IPS-15b (cell line): ENCODE measurements around the gene SPATA2L.
"Not testable (repeated sequence)": the region's sequence is repeated elsewhere in the genome, so short reads cannot be mapped to it uniquely, and the experiment has no call there.

ENCODE experiments used
- H3K27me3 ChIP-seq: one replicate; pipeline ENCODE4 v1.6.1; 2013; ENCODE audit warnings: low read length; ENCODE audit not compliant: control insufficient read depth, insufficient read depth
- H3K36me3 ChIP-seq: one replicate; pipeline ENCODE4 v1.6.1; 2013; ENCODE audit warnings: low read length; ENCODE audit not compliant: control insufficient read depth, insufficient read depth
- H3K4me1 ChIP-seq: one replicate; pipeline ENCODE4 v1.6.1; 2013; ENCODE audit warnings: mild to moderate bottlenecking, low read length; ENCODE audit not compliant: control insufficient read depth, insufficient read depth
- H3K4me3 ChIP-seq: one replicate; pipeline ENCODE4 v1.5.1; 2013; ENCODE audit warnings: low read depth, low read length
- H3K9ac ChIP-seq: one replicate; pipeline ENCODE4 v1.6.1; 2013; ENCODE audit warnings: low read depth, mild to moderate bottlenecking, low read length
- H3K9me3 ChIP-seq: one replicate; pipeline ENCODE4 v1.6.1; 2013; ENCODE audit warnings: mild to moderate bottlenecking, low read length; ENCODE audit not compliant: control insufficient read depth, insufficient read depth

SPATA2L gene

GRCh38 chr16:89671565-89671964, 29.9 kb downstream of the SPATA2L start:
- not testable (repeated sequence) for H3K27me3 ChIP-seq, H3K36me3 ChIP-seq, H3K9me3 ChIP-seq, H3K4me1 ChIP-seq, H3K4me3 ChIP-seq, H3K9ac ChIP-seq

GRCh38 chr16:89670496-89671431, 30.7 kb downstream of the SPATA2L start:
- Histone ChIP-seq H3K27me3 (no peaks in the 10 kb centered on the region), H3K4me3 (no peak overlapping the region), H3K9ac (no peak overlapping the region), H3K9me3 (no peaks in the 10 kb centered on the region), H3K4me1 (no peaks in the 10 kb centered on the region), H3K36me3 (no peaks in the 10 kb centered on the region)

GRCh38 chr16:89669755-89670154, 31.8 kb downstream of the SPATA2L start:
- Histone ChIP-seq H3K9me3 (no peaks in the 10 kb centered on the region), H3K36me3 (no peaks in the 10 kb centered on the region), H3K9ac (no peak overlapping the region), H3K4me1 (no peaks in the 10 kb centered on the region), H3K27me3 (no peaks in the 10 kb centered on the region), H3K4me3 (no peak overlapping the region)

- no peaks in the 10 kb centered on the region for H3K9me3 ChIP-seq
- no peak overlapping the region for H3K9ac ChIP-seq
- H3K4me1 ChIP-seq, result no peaks in the 10 kb centered on the region
- H3K4me3 ChIP-seq, result no peak overlapping the region
- H3K36me3 ChIP-seq, result no peaks in the 10 kb centered on the region
- H3K27me3 ChIP-seq, result no peaks in the 10 kb centered on the region
Measured at GRCh38 chr16:89668790-89669158, 32.7 kb downstream of the SPATA2L start.

- Histone ChIP-seq H3K9ac (no peak overlapping the region), H3K4me3 (no peak overlapping the region), H3K36me3 (no peaks in the 10 kb centered on the region), H3K4me1 (no peaks in the 10 kb centered on the region), H3K9me3 (no peaks in the 10 kb centered on the region), H3K27me3 (no peaks in the 10 kb centered on the region)
Measured at GRCh38 chr16:89667633-89668032, 33.9 kb downstream of the SPATA2L start.

- not testable (repeated sequence) for H3K4me1 ChIP-seq, H3K9ac ChIP-seq
Measured at GRCh38 chr16:89667000-89667399, 34.5 kb downstream of the SPATA2L start.

GRCh38 chr16:89664238-89664637, 37.3 kb downstream of the SPATA2L start:
- H3K4me3 ChIP-seq, H3K36me3 ChIP-seq, H3K9me3 ChIP-seq, H3K4me1 ChIP-seq, H3K27me3 ChIP-seq, H3K9ac ChIP-seq: not testable (repeated sequence)

More at GRCh38 chr16:89667000-89667399, 34.5 kb downstream of the SPATA2L start:
- H3K27me3 ChIP-seq, H3K4me3 ChIP-seq, H3K36me3 ChIP-seq, H3K9me3 ChIP-seq: not testable (repeated sequence)

GRCh38 chr16:89661215-89661614, 40.3 kb downstream of the SPATA2L start:
- Histone ChIP-seq H3K36me3 (peaks cover 4% of the 10 kb centered on the region), H3K27me3 (no peaks in the 10 kb centered on the region), H3K4me1 (no peaks in the 10 kb centered on the region), H3K9me3 (no peaks in the 10 kb centered on the region), H3K4me3 (no peak overlapping the region), H3K9ac (no peak overlapping the region)

- Histone ChIP-seq H3K27me3 (no peaks in the 10 kb centered on the region), H3K4me1 (no peaks in the 10 kb centered on the region), H3K36me3 (peaks cover 4% of the 10 kb centered on the region), H3K9me3 (no peaks in the 10 kb centered on the region), H3K9ac (no peak overlapping the region), H3K4me3 (no peak overlapping the region)
Measured at GRCh38 chr16:89660146-89660545, 41.4 kb downstream of the SPATA2L start.

GRCh38 chr16:89658221-89658879, 43.2 kb downstream of the SPATA2L start:
- Histone ChIP-seq H3K27me3 (no peaks in the 10 kb centered on the region), H3K36me3 (peaks cover 4% of the 10 kb centered on the region), H3K4me3 (peak overlapping the region; percentile 49), H3K9ac (no peak overlapping the region), H3K9me3 (no peaks in the 10 kb centered on the region), H3K4me1 (no peaks in the 10 kb centered on the region)

GRCh38 chr16:89657442-89658220, 43.9 kb downstream of the SPATA2L start, which contains the start of the genes CHMP1A and SPATA33:
CHMP1A (minus strand) TSS chr16:89657708; CDS start chr16:89657588, 120 bp downstream.
SPATA33 (plus strand) TSS chr16:89657836; CDS start chr16:89657912, 76 bp downstream.
- Histone ChIP-seq H3K9ac (peak within 1 kb of the TSS; percentile 32), H3K4me3 (peak within 1 kb of the TSS; percentile 49), H3K9me3 (no peaks in the 10 kb centered on the region), H3K36me3 (peaks cover 4% of the 10 kb centered on the region), H3K4me1 (no peaks in the 10 kb centered on the region), H3K27me3 (no peaks in the 10 kb centered on the region)
